T-cell (primary cell): ENCODE data around the gene LRRC27. TPM values are rescaled to one million over a fixed set of nuclear protein-coding genes. Genes with fewer than 3 reads are reported as not detected.
"Not testable (repeated sequence)": the region's sequence is repeated elsewhere in the genome, so short reads cannot be mapped to it uniquely, and the experiment has no call there.

ENCODE experiments used
- ATAC-seq, 4 experiments: fragments of 200-7000 bp in 3 of 4; fragments of 150-1000 bp in 1 of 4; cut with Tn5 transposase; replicated peaks in 1 of 4; 1 replicate in 3 of 4; 2 replicates in 1 of 4; pipeline ENCODE4 v1.10.0; 2021; ENCODE audit warnings: moderate library complexity in 3 of 4, mild to moderate bottlenecking in 2 of 4, moderate number of reproducible peaks in 1 of 4
- CTCF ChIA-PET, 2 donors: fragments of 300-600 bp; sonication (Branson Sonifier 250); formaldehyde crosslinking; loops; one replicate each; lab custom pipeline; 2022; ENCODE audit warnings: antibody characterized with exemption in 2 of 2; lab: Charles Lee
- POLR2A ChIA-PET, 2 donors: fragments of 300-600 bp; sonication (Branson Sonifier 250); formaldehyde crosslinking; loops; one replicate each; lab custom pipeline; 2022; ENCODE audit warnings: antibody characterized with exemption in 2 of 2; lab: Charles Lee
- DNase-seq, 35 experiments: peaks; one replicate each; pipeline versions ENCODE4 v3.0.0 to v3.0.0-alpha.2; 2013 to 2023
- H3K27ac ChIP-seq: one replicate; pipeline ENCODE4 v1.5.1; 2013; ENCODE audit warnings: low read length
- H3K27me3 ChIP-seq, 2 experiments: replicated peaks in 1 of 2; 1 replicate in 1 of 2; 2 replicates in 1 of 2; pipeline versions ENCODE4 v1.6.1 to v1.7.0; 2013; ENCODE audit warnings: low read length in 1 of 2, mixed read lengths in 1 of 2; ENCODE audit not compliant: control insufficient read depth in 2 of 2, insufficient read depth in 2 of 2; ENCODE audit errors: extremely low read depth in 1 of 2
- H3K36me3 ChIP-seq, 2 donors: 1 replicate in 1 of 2; 2 replicates in 1 of 2; pipeline versions ENCODE4 v1.6.1 to v1.7.0; 2013; ENCODE audit warnings: low read length in 1 of 2; ENCODE audit not compliant: control insufficient read depth in 2 of 2, insufficient read depth in 1 of 2; ENCODE audit errors: extremely low read depth in 1 of 2
- H3K4me1 ChIP-seq, 2 experiments: 1 replicate in 1 of 2; 2 replicates in 1 of 2; pipeline versions ENCODE4 v1.6.1 to v1.7.0; 2013; ENCODE audit warnings: low read length in 2 of 2, mixed read lengths in 1 of 2; ENCODE audit not compliant: insufficient read depth in 2 of 2, control insufficient read depth in 1 of 2; ENCODE audit errors: extremely low read depth in 1 of 2
- H3K4me3 ChIP-seq, 2 donors: 1 replicate in 1 of 2; 2 replicates in 1 of 2; pipeline versions ENCODE4 v1.5.1 to v1.7.0; 2013; ENCODE audit warnings: mild to moderate bottlenecking in 2 of 2, low read length in 1 of 2, moderate library complexity in 1 of 2; ENCODE audit not compliant: control insufficient read depth in 1 of 2; ENCODE audit errors: extremely low read depth in 1 of 2
- H3K9me3 ChIP-seq: 2 replicates; pipeline ENCODE4 v1.7.0; 2013
- H3K27ac Mint-ChIP-seq, 2 donors: one replicate each; pipeline ENCODE4 v1.8.0; 2020 to 2021; ENCODE audit warnings: mild to moderate bottlenecking in 2 of 2, mixed read lengths in 2 of 2
- H3K27me3 Mint-ChIP-seq, 2 donors: one replicate each; pipeline ENCODE4 v1.8.0; 2021 to 2022; ENCODE audit warnings: mixed read lengths in 2 of 2
- H3K36me3 Mint-ChIP-seq: one replicate; pipeline ENCODE4 v1.8.0; 2021; ENCODE audit warnings: mixed read lengths
- H3K4me1 Mint-ChIP-seq, 3 donors: one replicate each; pipeline ENCODE4 v1.8.0; 2020 to 2022; ENCODE audit warnings: mixed read lengths in 3 of 3, mild to moderate bottlenecking in 1 of 3
- H3K4me3 Mint-ChIP-seq, 3 donors: one replicate each; pipeline ENCODE4 v1.8.0; 2020 to 2022; ENCODE audit warnings: mild to moderate bottlenecking in 3 of 3, mixed read lengths in 3 of 3, moderate library complexity in 3 of 3
- H3K9me3 Mint-ChIP-seq, 3 donors: one replicate each; pipeline ENCODE4 v1.8.0; 2020 to 2022; ENCODE audit warnings: mixed read lengths in 3 of 3
- WGBS: methylation state at CpG from one replicate; pipeline ENCODE4 v1.1.5; 2013; ENCODE audit warnings: missing lambda C conversion rate; ENCODE audit not compliant: insufficient coverage; 5-methylcytosine and 5-hydroxymethylcytosine counted together
- total RNA-seq, 35 experiments: library from RNA in 6 of 35; stranded (reverse) in 6 of 35; fragments of 120-200 nt in 1 of 35; gene quantifications; one replicate each; pipeline versions ENCODE4 v1.2.1 to v1.2.4 and lab custom pipeline; 2013 to 2026

LRRC27 gene
- total RNA-seq, 5 donors from 2014 or later (not counting 1 experiment from before 2014, with no cell fraction given): 3.1 to 7.8 (median 7.0) TPM

DNA sequence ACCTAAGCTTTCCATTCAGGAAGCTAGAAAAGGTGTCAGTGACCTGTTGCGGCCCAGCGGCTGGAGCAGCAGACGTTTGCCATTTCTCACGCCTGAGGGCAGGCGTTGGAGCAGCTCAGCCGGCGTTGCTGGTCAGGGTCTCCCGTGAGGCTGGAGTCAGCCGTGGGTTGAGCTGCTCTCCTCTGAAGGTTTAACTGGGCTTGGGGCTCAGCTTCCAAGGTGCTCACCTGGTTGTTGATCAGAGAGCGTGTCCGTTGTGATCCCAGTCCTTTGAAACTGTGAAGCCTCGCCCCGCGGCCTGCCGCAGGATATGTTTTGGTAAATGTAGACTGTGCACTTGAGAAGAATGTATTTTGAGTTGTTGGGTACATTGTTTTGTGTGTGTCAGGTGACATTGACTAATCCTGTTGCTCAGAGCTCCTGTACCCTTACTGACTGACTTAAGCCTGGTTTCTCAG lies 44.4 kb downstream of the LRRC27 start:
- H3K36me3 ChIP-seq: no peaks in the 10 kb centered on the region
- H3K27ac Mint-ChIP-seq: no peak overlapping the region
- no peak overlapping the region for H3K27ac ChIP-seq
- no peaks in the 10 kb centered on the region for H3K9me3 Mint-ChIP-seq
- ChIA-PET CTCF (no interaction called here), POLR2A (no interaction called here)
- peaks cover 0 to 2% of the 10 kb centered on the region in 2 donors for H3K27me3 Mint-ChIP-seq
- peaks cover 0 to 6% of the 10 kb centered on the region in 2 experiments for H3K4me1 ChIP-seq
- H3K36me3 Mint-ChIP-seq: peaks cover 3% of the 10 kb centered on the region
- H3K4me1 Mint-ChIP-seq: peaks cover 4 to 6% (median 6%) of the 10 kb centered on the region in 3 donors
- DNase-seq: no peak
- no peaks in the 10 kb centered on the region for H3K9me3 ChIP-seq
- no peak overlapping the region for H3K4me3 ChIP-seq
- no peak overlapping the region for H3K4me3 Mint-ChIP-seq
- peaks cover 0 to 12% of the 10 kb centered on the region in 2 experiments for H3K27me3 ChIP-seq
- ATAC-seq: no peak
- 87% methylated on average over 15 of the region's 15 CpGs for WGBS

DNA sequence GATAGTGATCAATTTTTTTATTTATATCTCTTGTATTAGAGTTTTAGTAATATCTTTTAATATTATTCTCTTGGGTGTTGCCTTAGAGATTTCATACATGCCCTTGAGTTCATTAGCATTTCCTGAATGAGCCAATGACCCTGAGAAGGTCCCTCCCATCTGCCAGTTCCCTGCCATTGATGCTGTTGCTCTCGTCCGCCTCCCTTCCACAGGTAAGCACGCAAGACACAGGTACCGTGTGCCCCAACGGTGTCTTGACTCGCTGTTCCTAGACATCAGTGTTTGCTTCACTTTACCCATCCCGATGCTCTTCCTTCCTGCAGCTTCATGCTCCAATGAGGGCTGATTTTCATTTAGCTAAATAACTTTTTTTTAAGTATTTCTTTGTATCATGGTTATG lies 45.3 kb downstream of the LRRC27 start:
- H3K9me3 ChIP-seq: no peaks in the 10 kb centered on the region
- peaks cover 0 to 5% of the 10 kb centered on the region in 2 experiments for H3K27me3 ChIP-seq
- POLR2A ChIA-PET: no interaction called here
- CTCF ChIA-PET: interaction anchor here in 1 of 2 donors (0.6 kb wide), 1 partner anchor 47 kb away, joined by 3 read pairs; no protein-coding TSS in a partner anchor
- H3K27ac Mint-ChIP-seq: no peak overlapping the region
- H3K4me1 Mint-ChIP-seq: peaks cover 0 to 9% (median 8%) of the 10 kb centered on the region in 3 donors
- no peak overlapping the region for H3K27ac ChIP-seq
- no peaks in the 10 kb centered on the region for H3K9me3 Mint-ChIP-seq
- DNase-seq (no peak), ATAC-seq (no peak)
- 97% methylated on average over 6 of the region's 7 CpGs for WGBS
- no peaks in the 10 kb centered on the region for H3K36me3 ChIP-seq
- H3K27me3 Mint-ChIP-seq: no peaks in the 10 kb centered on the region
- peaks cover 3% of the 10 kb centered on the region for H3K36me3 Mint-ChIP-seq
- H3K4me3 Mint-ChIP-seq: no peak overlapping the region
- no peak overlapping the region for H3K4me3 ChIP-seq
- no peaks in the 10 kb centered on the region for H3K4me1 ChIP-seq

DNA sequence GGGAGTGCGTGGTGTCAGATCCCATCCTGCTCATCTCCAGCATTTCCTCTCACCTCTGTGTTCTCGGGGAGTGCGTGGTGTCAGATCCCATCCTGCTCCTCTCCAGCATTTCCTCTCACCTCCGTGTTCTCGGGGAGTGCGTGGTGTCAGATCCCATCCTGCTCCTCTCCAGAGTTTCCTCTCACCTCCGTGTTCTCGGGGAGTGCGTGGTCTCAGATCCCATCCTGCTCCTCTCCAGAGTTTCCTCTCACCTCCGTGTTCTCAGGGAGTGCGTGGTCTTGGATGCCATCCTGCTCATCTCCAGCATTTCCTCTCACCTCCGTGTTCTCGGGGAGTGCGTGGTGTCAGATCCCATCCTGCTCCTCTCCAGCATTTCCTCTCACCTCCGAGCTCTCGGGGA lies 47.0 kb downstream of the LRRC27 start:
- CTCF ChIA-PET, H3K36me3 Mint-ChIP-seq, H3K4me3 ChIP-seq, H3K27ac ChIP-seq, H3K4me3 Mint-ChIP-seq, H3K36me3 ChIP-seq, H3K27me3 ChIP-seq, H3K27ac Mint-ChIP-seq, DNase-seq, H3K4me1 ChIP-seq, H3K9me3 ChIP-seq, ATAC-seq, H3K9me3 Mint-ChIP-seq, H3K27me3 Mint-ChIP-seq, POLR2A ChIA-PET: not testable (repeated sequence)
- H3K4me1 Mint-ChIP-seq: peaks cover 0 to 12% (median 9%) of the 10 kb centered on the region in 3 donors
- 92% methylated on average over 16 of the region's 16 CpGs for WGBS

DNA sequence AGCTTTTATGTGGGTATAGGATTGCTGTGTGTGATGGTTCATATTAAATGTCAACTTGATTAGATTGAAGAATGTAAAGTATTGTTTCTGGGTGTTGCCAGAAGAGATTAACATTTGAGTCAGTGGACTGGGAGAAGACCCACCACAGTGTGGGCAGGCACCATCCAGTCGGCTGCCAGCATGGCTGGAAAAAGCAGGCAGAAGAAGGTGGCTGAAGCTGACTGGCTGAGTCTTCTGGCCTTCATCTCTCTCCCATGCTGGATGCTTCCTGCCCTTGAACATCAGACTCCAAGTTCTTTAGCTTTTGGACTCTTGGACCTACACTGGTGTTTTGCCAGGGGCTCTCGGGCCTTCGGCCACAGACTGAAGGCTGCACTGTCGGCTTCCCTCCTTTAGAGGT lies 49.0 kb downstream of the LRRC27 start:
- H3K9me3 Mint-ChIP-seq, H3K36me3 ChIP-seq, POLR2A ChIA-PET, H3K27ac Mint-ChIP-seq, H3K4me1 ChIP-seq, H3K36me3 Mint-ChIP-seq, ATAC-seq, H3K9me3 ChIP-seq, H3K27ac ChIP-seq, H3K4me3 ChIP-seq, H3K27me3 Mint-ChIP-seq, H3K4me3 Mint-ChIP-seq, H3K27me3 ChIP-seq, DNase-seq: not testable (repeated sequence)
- CTCF ChIA-PET: interaction anchor here in 1 of 2 donors (0.7 kb wide), 1 partner anchor 247 kb away, joined by 12 read pairs; no protein-coding TSS in a partner anchor
- peaks cover 0 to 15% (median 9%) of the 10 kb centered on the region in 3 donors for H3K4me1 Mint-ChIP-seq
- 98% methylated on average over 4 of the region's 4 CpGs for WGBS

DNA sequence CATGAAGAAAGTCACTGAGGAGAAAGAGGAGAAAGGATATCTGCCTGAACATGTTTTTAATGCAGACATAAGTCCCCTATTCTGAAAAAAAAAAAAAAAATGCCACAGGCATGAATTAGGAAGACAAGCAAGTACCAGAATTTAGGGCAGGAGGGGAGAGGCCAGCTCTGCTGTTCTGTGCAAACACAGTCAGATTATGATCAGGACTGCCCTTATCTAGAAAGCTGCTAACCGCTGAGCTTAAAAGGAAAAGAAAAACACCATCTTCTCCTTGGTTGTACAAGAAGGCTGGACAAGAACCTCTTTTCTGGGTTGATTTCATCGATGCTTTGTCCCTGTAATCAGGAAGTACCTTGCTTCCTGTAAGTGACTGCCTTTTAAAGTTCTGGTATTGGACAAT lies 49.7 kb downstream of the LRRC27 start:
- H3K27ac ChIP-seq: peak overlapping the region; percentile 12
- CTCF ChIA-PET: interaction anchor here in 1 of 2 donors (0.7 kb wide), 1 partner anchor 248 kb away, joined by 12 read pairs; no protein-coding TSS in a partner anchor
- H3K4me1 ChIP-seq: peaks cover 0 to 2% of the 10 kb centered on the region in 2 experiments
- no peaks in the 10 kb centered on the region for H3K36me3 ChIP-seq
- no peaks in the 10 kb centered on the region for H3K9me3 Mint-ChIP-seq
- H3K36me3 Mint-ChIP-seq: peaks cover 3% of the 10 kb centered on the region
- DNase-seq (no peak), ATAC-seq (no peak)
- no peaks in the 10 kb centered on the region for H3K27me3 Mint-ChIP-seq
- H3K27ac Mint-ChIP-seq: peak overlapping the region; percentile 36 to 60
- H3K9me3 ChIP-seq: no peaks in the 10 kb centered on the region
- no peak overlapping the region for H3K4me3 ChIP-seq
- H3K4me3 Mint-ChIP-seq: no peak overlapping the region
- POLR2A ChIA-PET: no interaction called here
- WGBS: 61% methylated on average over 2 of the region's 2 CpGs
- H3K4me1 Mint-ChIP-seq: peaks cover 0 to 16% (median 9%) of the 10 kb centered on the region in 3 donors
- no peaks in the 10 kb centered on the region for H3K27me3 ChIP-seq

DNA sequence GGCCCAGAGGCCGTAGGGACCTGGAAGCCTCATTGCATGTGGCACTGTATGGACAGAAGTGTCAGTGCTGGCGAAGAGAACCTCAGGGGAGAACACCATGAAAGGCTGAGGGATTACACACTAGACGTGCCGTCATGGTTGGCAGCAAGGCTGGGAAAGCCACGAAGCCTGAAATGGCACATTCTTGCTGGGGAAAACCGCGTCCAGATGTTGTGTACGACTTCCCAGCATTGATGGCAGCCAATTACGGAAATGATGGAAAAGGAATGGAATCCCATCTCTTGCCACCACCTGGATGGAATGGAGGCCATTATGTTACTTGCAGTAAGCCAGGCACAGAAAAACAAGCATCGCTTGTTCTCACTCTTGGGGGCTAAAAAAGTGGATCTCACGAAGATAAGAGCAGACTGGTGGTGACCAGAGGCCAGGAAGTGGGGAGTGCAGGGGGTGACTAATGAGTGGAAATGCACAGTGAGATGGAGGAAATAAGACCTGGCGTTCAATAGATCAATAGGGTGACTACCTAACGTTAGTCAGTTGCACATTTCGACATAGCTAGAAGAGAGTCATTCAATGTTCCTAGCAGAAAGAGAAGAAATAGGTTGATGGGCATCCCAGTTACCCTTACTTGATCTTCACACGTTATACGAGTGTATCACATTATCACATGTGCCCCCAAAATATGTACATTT lies 50.4 kb downstream of the LRRC27 start:
- ATAC-seq (no peak), DNase-seq (no peak)
- Mint-ChIP-seq H3K36me3 (peaks cover 3% of the 10 kb centered on the region), H3K4me1 (peaks cover 1 to 16% (median 9%) of the 10 kb centered on the region in 3 donors), H3K27me3 (no peaks in the 10 kb centered on the region), H3K4me3 (no peak overlapping the region), H3K27ac (peak overlapping the region; percentile 3 to 50), H3K9me3 (no peaks in the 10 kb centered on the region)
- peak overlapping the region; percentile 12 for H3K27ac ChIP-seq
- H3K36me3 ChIP-seq: no peaks in the 10 kb centered on the region
- no peaks in the 10 kb centered on the region for H3K9me3 ChIP-seq
- whole genome bisulfite sequencing: 81% methylated on average over 13 of the region's 16 CpGs
- CTCF ChIA-PET: no interaction called here
- peaks cover under 1 to 2% of the 10 kb centered on the region in 2 experiments for H3K4me1 ChIP-seq
- POLR2A ChIA-PET: no interaction called here
- H3K4me3 ChIP-seq: no peak overlapping the region
- H3K27me3 ChIP-seq: peaks cover 0 to 2% of the 10 kb centered on the region in 2 experiments
